ENCODE data around the gene HMX2. TPM values are rescaled to one million over a fixed set of nuclear protein-coding genes. Genes with fewer than 3 reads are reported as not detected.

Gene HMX2
- total and polyA plus RNA-seq, 4 donors, result not detected

DNA sequence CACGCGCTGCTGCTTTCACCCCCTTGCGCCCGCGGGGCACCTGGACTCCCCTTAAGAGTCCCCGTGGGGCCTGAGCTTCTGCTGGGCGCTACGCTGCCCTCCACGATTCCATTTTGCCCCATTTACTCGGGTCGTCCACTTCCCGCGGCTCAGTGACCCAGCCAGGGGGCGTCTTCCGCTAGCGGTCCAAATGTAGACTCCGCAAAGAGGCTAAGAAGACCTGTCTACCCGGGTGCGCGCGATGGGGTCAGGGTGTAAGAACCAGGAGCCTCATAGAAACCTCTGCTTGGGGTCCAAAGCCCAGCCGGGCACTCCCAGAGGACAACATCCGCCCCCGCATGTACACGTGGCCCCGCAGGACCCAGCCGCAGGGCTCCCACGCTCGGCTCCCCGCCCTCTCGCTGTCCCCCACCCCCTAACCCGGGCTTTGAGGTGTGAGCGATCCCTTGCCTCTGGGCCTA, 5.2 kb upstream of the HMX2 start:
- intact Hi-C loops (cut with DNase I), result no loop called here
- no peak overlapping the region for H3K4me3 ChIP-seq (ENCODE audit: low read length in 2 of 2)
- no peaks in the 10 kb centered on the region for H3K36me3 ChIP-seq (ENCODE audit: control insufficient read depth in 1 of 2, insufficient read depth in 2 of 2, low read length in 1 of 2)
- no peaks in the 10 kb centered on the region for H3K4me1 ChIP-seq (ENCODE audit: control insufficient read depth in 1 of 2, insufficient read depth in 2 of 2, low read length in 2 of 2)
- no peaks in the 10 kb centered on the region for H3K9me3 ChIP-seq (ENCODE audit: control insufficient read depth, low read length)
- peak in 1 of 2 donors; percentile 74 for DNase-seq
- ATAC-seq (ENCODE audit: low FRiP score), result no peak
- H3K27ac ChIP-seq (ENCODE audit: low read depth in 1 of 2, low read length in 2 of 2), result no peak overlapping the region
- WGBS, 2 donors, result 5 to 6% methylated on average over 33 of the region's 33 CpGs
- H3K27me3 ChIP-seq (ENCODE audit: control insufficient read depth in 1 of 2, insufficient read depth in 2 of 2, low read length in 1 of 2), result peaks cover 0 to 4% of the 10 kb centered on the region in 2 donors

- WGBS, 2 donors, result 9 to 10% methylated on average over 33 of the region's 33 CpGs
- H3K4me1 ChIP-seq (ENCODE audit: control insufficient read depth in 1 of 2, insufficient read depth in 2 of 2, low read length in 2 of 2), result no peaks in the 10 kb centered on the region
- DNase-seq, result no peak
Observed at GRCh38 chr10:123143162-123143824, 4.6 kb upstream of the HMX2 start.

GRCh38 chr10:123143825-123144168, 4.1 kb upstream of the HMX2 start:
- intact Hi-C loops (cut with DNase I), result no loop called here
- 19 to 21% methylated on average over 10 of the region's 10 CpGs for WGBS, 2 donors
- DNase-seq (no peak), ATAC-seq (ENCODE audit: low FRiP score) (no peak)
- Histone ChIP-seq H3K36me3 (ENCODE audit: control insufficient read depth in 1 of 2, insufficient read depth in 2 of 2, low read length in 1 of 2) (no peaks in the 10 kb centered on the region), H3K27ac (ENCODE audit: low read depth in 1 of 2, low read length in 2 of 2) (no peak overlapping the region), H3K9me3 (ENCODE audit: control insufficient read depth, low read length) (no peaks in the 10 kb centered on the region), H3K4me3 (ENCODE audit: low read length in 2 of 2) (no peak overlapping the region), H3K4me1 (ENCODE audit: control insufficient read depth in 1 of 2, insufficient read depth in 2 of 2, low read length in 2 of 2) (no peaks in the 10 kb centered on the region), H3K27me3 (ENCODE audit: control insufficient read depth in 1 of 2, insufficient read depth in 2 of 2, low read length in 1 of 2) (peaks cover 0 to 4% of the 10 kb centered on the region in 2 donors)

More at GRCh38 chr10:123143162-123143824, 4.6 kb upstream of the HMX2 start:
- no peak overlapping the region for H3K27ac ChIP-seq (ENCODE audit: low read depth in 1 of 2, low read length in 2 of 2)
- H3K9me3 ChIP-seq (ENCODE audit: control insufficient read depth, low read length), result no peaks in the 10 kb centered on the region
- intact Hi-C loops (cut with DNase I), result no loop called here
- H3K27me3 ChIP-seq (ENCODE audit: control insufficient read depth in 1 of 2, insufficient read depth in 2 of 2, low read length in 1 of 2), result peaks cover 0 to 4% of the 10 kb centered on the region in 2 donors
- H3K36me3 ChIP-seq (ENCODE audit: control insufficient read depth in 1 of 2, insufficient read depth in 2 of 2, low read length in 1 of 2), result no peaks in the 10 kb centered on the region
- no peak overlapping the region for H3K4me3 ChIP-seq (ENCODE audit: low read length in 2 of 2)
- no peak for ATAC-seq (ENCODE audit: low FRiP score)

- intact Hi-C loops (cut with DNase I), result no loop called here
- Histone ChIP-seq H3K27ac (ENCODE audit: low read depth in 1 of 2, low read length in 2 of 2) (no peak overlapping the region), H3K36me3 (ENCODE audit: control insufficient read depth in 1 of 2, insufficient read depth in 2 of 2, low read length in 1 of 2) (no peaks in the 10 kb centered on the region), H3K27me3 (ENCODE audit: control insufficient read depth in 1 of 2, insufficient read depth in 2 of 2, low read length in 1 of 2) (peaks cover 0 to 4% of the 10 kb centered on the region in 2 donors), H3K4me3 (ENCODE audit: low read length in 2 of 2) (no peak overlapping the region), H3K9me3 (ENCODE audit: control insufficient read depth, low read length) (no peaks in the 10 kb centered on the region), H3K4me1 (ENCODE audit: control insufficient read depth in 1 of 2, insufficient read depth in 2 of 2, low read length in 2 of 2) (no peaks in the 10 kb centered on the region)
- DNase-seq (no peak), ATAC-seq (ENCODE audit: low FRiP score) (no peak)
- 6% methylated on average over 29 of the region's 29 CpGs for WGBS, 2 donors
Observed at GRCh38 chr10:123144697-123145541, 3.0 kb upstream of the HMX2 start.

DNA sequence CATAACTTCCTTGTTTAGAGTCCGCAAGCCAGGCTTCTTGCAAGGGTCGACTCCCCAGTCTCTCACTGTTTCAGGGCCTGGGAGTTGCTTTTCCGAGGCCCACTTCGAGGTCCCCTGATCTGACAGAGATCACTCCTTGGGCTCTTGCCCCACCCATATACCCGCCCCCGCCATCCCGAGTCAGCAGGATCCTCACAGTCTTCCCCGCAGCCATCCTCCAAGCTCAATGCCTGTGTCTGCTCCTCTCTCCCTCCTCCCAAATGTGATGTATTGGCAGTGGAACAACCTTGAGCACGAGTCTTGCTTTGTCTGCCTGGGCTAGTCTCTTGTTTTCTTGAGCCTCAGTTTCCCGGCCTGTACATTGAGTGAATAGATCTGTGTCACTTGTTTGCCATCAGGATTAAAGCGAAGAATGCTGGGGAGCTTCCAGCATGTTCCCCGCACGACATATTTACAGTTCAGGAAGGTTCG, 2.4 kb upstream of the HMX2 start:
- DNase-seq (no peak), ATAC-seq (ENCODE audit: low FRiP score) (no peak)
- 5 to 6% methylated on average over 14 of the region's 14 CpGs for WGBS, 2 donors
- Histone ChIP-seq H3K27me3 (ENCODE audit: control insufficient read depth in 1 of 2, insufficient read depth in 2 of 2, low read length in 1 of 2) (peaks cover 0 to 4% of the 10 kb centered on the region in 2 donors), H3K4me3 (ENCODE audit: low read length in 2 of 2) (no peak overlapping the region), H3K36me3 (ENCODE audit: control insufficient read depth in 1 of 2, insufficient read depth in 2 of 2, low read length in 1 of 2) (no peaks in the 10 kb centered on the region), H3K27ac (ENCODE audit: low read depth in 1 of 2, low read length in 2 of 2) (no peak overlapping the region), H3K4me1 (ENCODE audit: control insufficient read depth in 1 of 2, insufficient read depth in 2 of 2, low read length in 2 of 2) (no peaks in the 10 kb centered on the region), H3K9me3 (ENCODE audit: control insufficient read depth, low read length) (no peaks in the 10 kb centered on the region)
- intact Hi-C loops (cut with DNase I), result no loop called here

- peaks cover 0 to 4% of the 10 kb centered on the region in 2 donors for H3K27me3 ChIP-seq (ENCODE audit: control insufficient read depth in 1 of 2, insufficient read depth in 2 of 2, low read length in 1 of 2)
- no peaks in the 10 kb centered on the region for H3K36me3 ChIP-seq (ENCODE audit: control insufficient read depth in 1 of 2, insufficient read depth in 2 of 2, low read length in 1 of 2)
- no peak for ATAC-seq (ENCODE audit: low FRiP score)
- no peaks in the 10 kb centered on the region for H3K9me3 ChIP-seq (ENCODE audit: control insufficient read depth, low read length)
- no peak overlapping the region for H3K4me3 ChIP-seq (ENCODE audit: low read length in 2 of 2)
- H3K27ac ChIP-seq (ENCODE audit: low read depth in 1 of 2, low read length in 2 of 2), result no peak overlapping the region
- peak in 1 of 2 donors; percentile 74 for DNase-seq
- no peaks in the 10 kb centered on the region for H3K4me1 ChIP-seq (ENCODE audit: control insufficient read depth in 1 of 2, insufficient read depth in 2 of 2, low read length in 2 of 2)
- intact Hi-C loops (cut with DNase I), result no loop called here
- WGBS, 2 donors, result 7% methylated on average over 59 of the region's 59 CpGs
Observed at GRCh38 chr10:123146013-123146893, 1.7 kb upstream of the HMX2 start.

- no peaks in the 10 kb centered on the region for H3K36me3 ChIP-seq (ENCODE audit: control insufficient read depth in 1 of 2, insufficient read depth in 2 of 2, low read length in 1 of 2)
- WGBS, 2 donors, result 21% methylated on average over 24 of the region's 24 CpGs
- no peaks in the 10 kb centered on the region for H3K27me3 ChIP-seq (ENCODE audit: control insufficient read depth in 1 of 2, insufficient read depth in 2 of 2, low read length in 1 of 2)
- intact Hi-C loops (cut with DNase I), result no loop called here
- H3K27ac ChIP-seq (ENCODE audit: low read depth in 1 of 2, low read length in 2 of 2), result no peak overlapping the region
- no peak for DNase-seq
- H3K4me3 ChIP-seq (ENCODE audit: low read length in 2 of 2), result no peak overlapping the region
- no peaks in the 10 kb centered on the region for H3K9me3 ChIP-seq (ENCODE audit: control insufficient read depth, low read length)
- H3K4me1 ChIP-seq (ENCODE audit: control insufficient read depth in 1 of 2, insufficient read depth in 2 of 2, low read length in 2 of 2), result no peaks in the 10 kb centered on the region
- ATAC-seq (ENCODE audit: low FRiP score), result no peak
Observed at GRCh38 chr10:123146894-123147634, 872 bp upstream of the HMX2 start.
